ENCODE results near the gene LRRK2. TPM values are rescaled to one million over a fixed set of nuclear protein-coding genes. Genes with fewer than 3 reads are reported as not detected.

LRRK2 gene
- total RNA-seq, 4 donors from 2014 or later: 3.6 to 20.8 (median 11.1) TPM

GRCh38 chr12:40229690-40230651 lies 5.2 kb downstream of the LRRK2 start:
- no peak for DNase-seq (ENCODE audit: low spot score in 2 of 2)
- TF ChIP-seq CTCF (IDR thresholded peaks at IDR 0.05) (no peak), POLR2AphosphoS5 (IDR thresholded peaks at IDR 0.05) (no peak), EP300 (IDR thresholded peaks at IDR 0.05) (no peak), POLR2A (IDR thresholded peaks at IDR 0.05) (no peak)
- H3K9me3 ChIP-seq: no peaks in the 10 kb centered on the region
- H3K36me3 ChIP-seq: peaks cover 1% of the 10 kb centered on the region
- H3K4me3 ChIP-seq: no peak overlapping the region
- no peaks in the 10 kb centered on the region for H3K27me3 ChIP-seq
- peaks cover 21% of the 10 kb centered on the region for H3K4me1 ChIP-seq
- 74% methylated on average over 10 of the region's 10 CpGs for WGBS
- no peak overlapping the region for H3K27ac ChIP-seq

- no peak for TF ChIP-seq POLR2AphosphoS5 (IDR thresholded peaks at IDR 0.05)
- no peak for TF ChIP-seq EP300 (IDR thresholded peaks at IDR 0.05)
- no peak overlapping the region for H3K27ac ChIP-seq
- 90% methylated on average over 1 of the region's 1 CpG for WGBS
These were observed 7.8 kb downstream of the LRRK2 start for GRCh38 chr12:40232602-40233001.

GRCh38 chr12:40233741-40234367 lies 9.1 kb downstream of the LRRK2 start:
- Histone ChIP-seq H3K36me3 (peaks cover 9% of the 10 kb centered on the region), H3K27ac (no peak overlapping the region), H3K4me3 (no peak overlapping the region), H3K27me3 (no peaks in the 10 kb centered on the region), H3K4me1 (peaks cover 5% of the 10 kb centered on the region), H3K9me3 (no peaks in the 10 kb centered on the region)
- no peak for TF ChIP-seq POLR2A (IDR thresholded peaks at IDR 0.05)
- 73% methylated on average over 3 of the region's 3 CpGs for WGBS
- DNase-seq (ENCODE audit: low spot score in 2 of 2): no peak

More at GRCh38 chr12:40232602-40233001, 7.8 kb downstream of the LRRK2 start:
- Histone ChIP-seq H3K27me3 (no peaks in the 10 kb centered on the region), H3K4me1 (peaks cover 5% of the 10 kb centered on the region), H3K36me3 (peaks cover 9% of the 10 kb centered on the region), H3K9me3 (no peaks in the 10 kb centered on the region), H3K4me3 (no peak overlapping the region)
- no peak for DNase-seq (ENCODE audit: low spot score in 2 of 2)

- TF ChIP-seq EP300 (IDR thresholded peaks at IDR 0.05) (no peak), POLR2AphosphoS5 (IDR thresholded peaks at IDR 0.05) (no peak), CTCF (IDR thresholded peaks at IDR 0.05) (no peak), POLR2A (IDR thresholded peaks at IDR 0.05) (no peak)
These were observed 11.6 kb downstream of the LRRK2 start for GRCh38 chr12:40236357-40236850.

GRCh38 chr12:40238266-40238902 lies 13.6 kb downstream of the LRRK2 start:
- no peak overlapping the region for H3K4me3 ChIP-seq
- H3K9me3 ChIP-seq: no peaks in the 10 kb centered on the region
- no peaks in the 10 kb centered on the region for H3K27me3 ChIP-seq
- no peak for DNase-seq (ENCODE audit: low spot score in 2 of 2)
- WGBS: 30% methylated on average over 1 of the region's 1 CpG
- peaks cover 6% of the 10 kb centered on the region for H3K4me1 ChIP-seq
- no peak for TF ChIP-seq EP300 (IDR thresholded peaks at IDR 0.05)
- TF ChIP-seq POLR2AphosphoS5 (IDR thresholded peaks at IDR 0.05): no peak
- no peak for TF ChIP-seq POLR2A (IDR thresholded peaks at IDR 0.05)
- TF ChIP-seq CTCF (IDR thresholded peaks at IDR 0.05): no peak
- H3K27ac ChIP-seq: no peak overlapping the region
- H3K36me3 ChIP-seq: peaks cover 9% of the 10 kb centered on the region

More at GRCh38 chr12:40236357-40236850, 11.6 kb downstream of the LRRK2 start:
- no peaks in the 10 kb centered on the region for H3K27me3 ChIP-seq
- no peaks in the 10 kb centered on the region for H3K4me1 ChIP-seq
- no peak overlapping the region for H3K27ac ChIP-seq
- no peaks in the 10 kb centered on the region for H3K9me3 ChIP-seq
- H3K4me3 ChIP-seq: no peak overlapping the region
- peaks cover 9% of the 10 kb centered on the region for H3K36me3 ChIP-seq
- WGBS: 90% methylated on average over 3 of the region's 3 CpGs
- DNase-seq (ENCODE audit: low spot score in 2 of 2): no peak

Data from suprapubic skin (tissue), 4 donors.